Gastroesophageal sphincter (tissue), 3 donors: Measurements from ENCODE around the gene PIANP.

Experiments used
- EP300 ChIP-seq: sonication (generic); formaldehyde crosslinking; IDR thresholded peaks from one replicate; pipeline ENCODE4 v1.6.1; 2017; ENCODE audit warnings: antibody characterized with exemption, mild to moderate bottlenecking
- POLR2A ChIP-seq, 2 donors: fragments of 450-650 bp; IDR thresholded peaks; one replicate each; pipeline ENCODE4 v1.6.1; 2017; ENCODE audit warnings: antibody characterized with exemption in 2 of 2, mild to moderate bottlenecking in 2 of 2, moderate library complexity in 1 of 2
- POLR2AphosphoS5 ChIP-seq: sonication (generic); formaldehyde crosslinking; IDR thresholded peaks from one replicate; pipeline ENCODE4 v1.6.1; 2017; ENCODE audit warnings: antibody characterized with exemption
- TF ChIP-seq, protein P1 (sequence below), 4 experiments: fragments of 200-600 bp in 2 of 4; fragments of 450-650 bp in 2 of 4; sonication (generic) in 1 of 4; IDR thresholded peaks; one replicate each; pipeline ENCODE4 v1.5.1; 2017 to 2019; ENCODE audit warnings: antibody characterized with exemption in 4 of 4, mild to moderate bottlenecking in 2 of 4, moderate library complexity in 2 of 4

DNA sequence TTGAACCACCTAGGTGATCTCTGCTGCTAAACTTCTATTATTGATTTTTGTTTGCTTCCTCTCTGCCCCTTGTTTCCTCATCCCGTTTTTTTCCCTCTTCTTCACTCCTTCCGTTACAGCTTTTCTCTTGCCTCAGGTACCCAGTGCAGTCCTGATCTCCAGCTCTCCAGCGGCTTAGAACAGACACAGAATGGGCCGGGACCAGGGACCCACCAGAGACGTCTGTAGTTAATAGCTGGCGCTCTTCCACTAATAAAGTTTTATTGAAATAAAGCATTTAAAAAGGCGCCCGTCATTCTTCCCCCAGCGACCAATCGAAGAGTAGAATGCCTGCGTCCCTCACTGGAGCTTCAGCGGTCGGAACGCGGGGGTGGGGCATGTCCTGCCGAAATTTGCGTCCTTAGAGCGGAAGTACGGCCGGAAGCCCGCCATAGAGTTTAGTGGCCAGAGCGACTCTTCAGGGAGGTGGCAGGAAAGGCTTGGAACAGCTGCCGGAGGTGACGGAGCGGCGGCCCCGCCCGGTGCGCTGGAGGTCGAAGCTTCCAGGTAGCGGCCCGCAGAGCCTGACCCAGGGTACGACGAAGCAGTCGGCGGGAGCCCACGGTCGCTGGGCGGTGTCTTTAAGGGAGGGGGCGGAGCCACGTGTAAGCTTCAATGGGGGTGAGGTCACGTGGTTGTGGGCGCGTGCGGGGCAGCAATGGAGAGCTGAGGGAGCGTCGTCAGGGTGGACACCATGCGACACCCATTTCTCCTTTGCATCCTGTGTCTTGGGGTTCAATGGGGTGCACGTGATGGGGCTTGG is 23.2 kb upstream of the PIANP start, which contains the start of gene COPS7A:
- TF ChIP-seq, protein P1, sequence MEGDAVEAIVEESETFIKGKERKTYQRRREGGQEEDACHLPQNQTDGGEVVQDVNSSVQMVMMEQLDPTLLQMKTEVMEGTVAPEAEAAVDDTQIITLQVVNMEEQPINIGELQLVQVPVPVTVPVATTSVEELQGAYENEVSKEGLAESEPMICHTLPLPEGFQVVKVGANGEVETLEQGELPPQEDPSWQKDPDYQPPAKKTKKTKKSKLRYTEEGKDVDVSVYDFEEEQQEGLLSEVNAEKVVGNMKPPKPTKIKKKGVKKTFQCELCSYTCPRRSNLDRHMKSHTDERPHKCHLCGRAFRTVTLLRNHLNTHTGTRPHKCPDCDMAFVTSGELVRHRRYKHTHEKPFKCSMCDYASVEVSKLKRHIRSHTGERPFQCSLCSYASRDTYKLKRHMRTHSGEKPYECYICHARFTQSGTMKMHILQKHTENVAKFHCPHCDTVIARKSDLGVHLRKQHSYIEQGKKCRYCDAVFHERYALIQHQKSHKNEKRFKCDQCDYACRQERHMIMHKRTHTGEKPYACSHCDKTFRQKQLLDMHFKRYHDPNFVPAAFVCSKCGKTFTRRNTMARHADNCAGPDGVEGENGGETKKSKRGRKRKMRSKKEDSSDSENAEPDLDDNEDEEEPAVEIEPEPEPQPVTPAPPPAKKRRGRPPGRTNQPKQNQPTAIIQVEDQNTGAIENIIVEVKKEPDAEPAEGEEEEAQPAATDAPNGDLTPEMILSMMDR (IDR thresholded peaks at IDR 0.05), result peak in 1 of 4 experiments; percentile 23
- TF ChIP-seq POLR2AphosphoS5 (peak; percentile 81), POLR2A (IDR thresholded peaks at IDR 0.05) (peak; percentile 47 to 50), EP300 (no peak)
